ENCODE results near the gene PXMP4. TPM values are rescaled to one million over a fixed set of nuclear protein-coding genes. Genes with fewer than 3 reads are reported as not detected.

The PXMP4 gene
- total RNA-seq, 1 donor from 2014 or later = 3.5 TPM

DNA sequence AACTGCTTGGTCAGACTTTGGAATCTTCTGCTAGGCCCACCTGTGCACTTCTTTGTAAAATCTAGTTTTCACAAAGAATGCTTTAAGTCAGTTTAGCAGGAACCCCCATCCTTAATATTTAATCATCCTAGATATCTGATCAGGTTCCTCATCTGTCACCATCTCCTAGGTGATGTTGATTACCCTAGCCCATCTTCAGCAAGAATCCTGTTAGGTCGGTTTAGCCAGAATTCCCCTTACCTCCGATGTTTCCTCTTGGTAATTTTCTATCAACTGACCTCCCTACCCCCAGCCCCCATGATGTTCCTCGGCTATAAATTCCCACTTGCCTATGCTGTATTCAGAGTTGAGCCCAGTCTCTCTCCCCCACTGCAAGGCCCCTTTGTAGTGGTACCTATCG is 9.0 kb upstream of the PXMP4 start:
- H3K9me3 Mint-ChIP-seq = no peaks in the 10 kb centered on the region

DNA sequence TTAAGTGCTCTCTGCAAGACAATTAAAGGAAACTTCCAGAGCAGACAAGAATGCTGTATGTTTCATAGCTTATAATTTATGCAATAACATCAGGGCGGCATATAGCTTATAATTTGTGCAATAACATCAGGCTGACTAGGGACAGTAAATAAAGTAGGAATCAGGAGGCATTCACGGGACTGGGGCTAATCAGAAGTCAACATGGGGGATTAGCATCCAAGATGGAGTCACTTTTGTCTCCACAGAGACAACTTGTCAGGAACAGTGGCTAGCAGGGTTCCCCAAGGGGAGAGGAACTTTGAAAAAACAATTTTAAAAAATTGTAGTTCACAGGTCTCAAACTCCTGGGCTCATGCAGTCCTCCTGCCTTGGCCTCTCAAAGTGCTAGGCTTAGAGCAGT is 8.4 kb upstream of the PXMP4 start:
- Mint-ChIP-seq H3K36me3 (no peaks in the 10 kb centered on the region), H3K4me1 (peaks cover 9% of the 10 kb centered on the region), H3K27ac (no peak overlapping the region), H3K4me3 (no peak overlapping the region), H3K9me3 (no peaks in the 10 kb centered on the region), H3K27me3 (ENCODE audit: insufficient read depth, low read depth) (peaks cover 6% of the 10 kb centered on the region)
- Histone ChIP-seq H3K27me3 (no peaks in the 10 kb centered on the region), H3K4me1 (peaks cover 3% of the 10 kb centered on the region), H3K9ac (no peak overlapping the region), H3K9me3 (ENCODE audit: low read depth) (no peaks in the 10 kb centered on the region), H3K4me2 (no peak overlapping the region), H3K36me3 (no peaks in the 10 kb centered on the region), H3K79me2 (ENCODE audit: low read depth) (no peaks in the 10 kb centered on the region), H3K4me3 (no peak overlapping the region), H3F3A (ENCODE audit: low read depth) (peaks cover 21% of the 10 kb centered on the region), H3K27ac (no peak overlapping the region), H4K20me1 (ENCODE audit: low read depth) (no peaks in the 10 kb centered on the region), H2AFZ (replicated peaks) (no peak overlapping the region)
- TF ChIP-seq EZH2 (IDR thresholded peaks at IDR 0.05) = no peak
- no peak for TF ChIP-seq EZH2phosphoT487 (IDR thresholded peaks at IDR 0.05)
- TF ChIP-seq, protein P1, sequence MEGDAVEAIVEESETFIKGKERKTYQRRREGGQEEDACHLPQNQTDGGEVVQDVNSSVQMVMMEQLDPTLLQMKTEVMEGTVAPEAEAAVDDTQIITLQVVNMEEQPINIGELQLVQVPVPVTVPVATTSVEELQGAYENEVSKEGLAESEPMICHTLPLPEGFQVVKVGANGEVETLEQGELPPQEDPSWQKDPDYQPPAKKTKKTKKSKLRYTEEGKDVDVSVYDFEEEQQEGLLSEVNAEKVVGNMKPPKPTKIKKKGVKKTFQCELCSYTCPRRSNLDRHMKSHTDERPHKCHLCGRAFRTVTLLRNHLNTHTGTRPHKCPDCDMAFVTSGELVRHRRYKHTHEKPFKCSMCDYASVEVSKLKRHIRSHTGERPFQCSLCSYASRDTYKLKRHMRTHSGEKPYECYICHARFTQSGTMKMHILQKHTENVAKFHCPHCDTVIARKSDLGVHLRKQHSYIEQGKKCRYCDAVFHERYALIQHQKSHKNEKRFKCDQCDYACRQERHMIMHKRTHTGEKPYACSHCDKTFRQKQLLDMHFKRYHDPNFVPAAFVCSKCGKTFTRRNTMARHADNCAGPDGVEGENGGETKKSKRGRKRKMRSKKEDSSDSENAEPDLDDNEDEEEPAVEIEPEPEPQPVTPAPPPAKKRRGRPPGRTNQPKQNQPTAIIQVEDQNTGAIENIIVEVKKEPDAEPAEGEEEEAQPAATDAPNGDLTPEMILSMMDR (IDR thresholded peaks at IDR 0.05) = no peak
- DNase-seq (ENCODE audit: low spot score) = no peak

More for the DNA sequence above, 9.0 kb upstream of the PXMP4 start:
- Mint-ChIP-seq H3K4me3 (no peak overlapping the region), H3K4me1 (peaks cover 16% of the 10 kb centered on the region), H3K27me3 (ENCODE audit: insufficient read depth, low read depth) (peaks cover 8% of the 10 kb centered on the region), H3K27ac (no peak overlapping the region), H3K36me3 (no peaks in the 10 kb centered on the region)
- no peak overlapping the region for H3K9ac ChIP-seq
- no peak overlapping the region for H3K27ac ChIP-seq
- TF ChIP-seq EZH2 (IDR thresholded peaks at IDR 0.05) = no peak
- TF ChIP-seq, protein P1 (IDR thresholded peaks at IDR 0.05) = no peak
- TF ChIP-seq EZH2phosphoT487 (IDR thresholded peaks at IDR 0.05) = no peak
- no peaks in the 10 kb centered on the region for H3K9me3 ChIP-seq (ENCODE audit: low read depth)
- H3F3A ChIP-seq (ENCODE audit: low read depth) = peaks cover 28% of the 10 kb centered on the region
- no peak overlapping the region for H3K4me3 ChIP-seq
- H4K20me1 ChIP-seq (ENCODE audit: low read depth) = no peaks in the 10 kb centered on the region
- H3K27me3 ChIP-seq = no peaks in the 10 kb centered on the region
- no peak for DNase-seq (ENCODE audit: low spot score)
- H2AFZ ChIP-seq (replicated peaks) = no peak overlapping the region
- no peaks in the 10 kb centered on the region for H3K36me3 ChIP-seq
- H3K4me2 ChIP-seq = no peak overlapping the region
- H3K79me2 ChIP-seq (ENCODE audit: low read depth) = no peaks in the 10 kb centered on the region
- peaks cover 9% of the 10 kb centered on the region for H3K4me1 ChIP-seq

GRCh38 chr20:33727806-33728205 is 7.7 kb upstream of the PXMP4 start:
- no peak overlapping the region for H3K4me3 Mint-ChIP-seq

More at GRCh38 chr20:33727806-33728205, 7.7 kb upstream of the PXMP4 start:
- Mint-ChIP-seq H3K9me3 (no peaks in the 10 kb centered on the region), H3K27me3 (ENCODE audit: insufficient read depth, low read depth) (no peaks in the 10 kb centered on the region), H3K27ac (peak overlapping the region; percentile 42), H3K4me1 (peaks cover 7% of the 10 kb centered on the region), H3K36me3 (no peaks in the 10 kb centered on the region)
- TF ChIP-seq, protein P1 (IDR thresholded peaks at IDR 0.05) = no peak
- TF ChIP-seq EZH2phosphoT487 (IDR thresholded peaks at IDR 0.05) = no peak
- TF ChIP-seq EZH2 (IDR thresholded peaks at IDR 0.05) = no peak
- Histone ChIP-seq H3F3A (ENCODE audit: low read depth) (peaks cover 17% of the 10 kb centered on the region), H3K27me3 (no peaks in the 10 kb centered on the region), H3K9ac (no peak overlapping the region), H3K4me1 (peaks cover 3% of the 10 kb centered on the region), H3K9me3 (ENCODE audit: low read depth) (no peaks in the 10 kb centered on the region), H3K4me2 (no peak overlapping the region), H4K20me1 (ENCODE audit: low read depth) (no peaks in the 10 kb centered on the region), H2AFZ (replicated peaks) (no peak overlapping the region), H3K4me3 (no peak overlapping the region), H3K27ac (no peak overlapping the region), H3K36me3 (no peaks in the 10 kb centered on the region), H3K79me2 (ENCODE audit: low read depth) (no peaks in the 10 kb centered on the region)
- DNase-seq (ENCODE audit: low spot score) = no peak

Measured in neural progenitor cell (in vitro differentiated cells).